Activated naive CD4-positive, alpha-beta T cell treated with anti-CD3 and anti-CD28 coated beads, Interleukin-2, amount 10 ng/mL, durations not matched to agents 7 days and 5 days (primary cell): ENCODE data around the gene COL4A1.
A peak's percentile ranks its signal among the peaks of the same experiment; 100 is the strongest.

Experiments used
- CTCF ChIA-PET: fragments of 350-600 bp; sonication (Branson Sonifier 250); formaldehyde crosslinking; loops from one replicate; lab custom pipeline; 2021; ENCODE audit warnings: antibody characterized with exemption; lab: Charles Lee
- DNase-seq: peaks from one replicate; pipeline ENCODE4 v3.0.0-alpha.2; 2020
- H3K27ac Mint-ChIP-seq: one replicate; pipeline ENCODE4 v1.8.0; 2021; ENCODE audit warnings: mild to moderate bottlenecking, moderate library complexity, mixed read lengths
- H3K27me3 Mint-ChIP-seq: one replicate; pipeline ENCODE4 v1.8.0; 2021; ENCODE audit warnings: mild to moderate bottlenecking, mixed read lengths
- H3K36me3 Mint-ChIP-seq: one replicate; pipeline ENCODE4 v1.8.0; 2021; ENCODE audit warnings: mixed read lengths
- H3K4me1 Mint-ChIP-seq: one replicate; pipeline ENCODE4 v1.8.0; 2021; ENCODE audit warnings: mixed read lengths
- H3K4me3 Mint-ChIP-seq: one replicate; pipeline ENCODE4 v1.8.0; 2021; ENCODE audit warnings: mild to moderate bottlenecking, moderate library complexity, mixed read lengths
- H3K9me3 Mint-ChIP-seq: one replicate; pipeline ENCODE4 v1.8.0; 2021; ENCODE audit warnings: mixed read lengths

COL4A1 gene

GRCh38 chr13:110280231-110280813, 26.6 kb downstream of the COL4A1 start:
- Mint-ChIP-seq H3K27ac (no peak overlapping the region), H3K4me3 (no peak overlapping the region), H3K4me1 (no peaks in the 10 kb centered on the region), H3K27me3 (peaks cover 8% of the 10 kb centered on the region), H3K36me3 (no peaks in the 10 kb centered on the region), H3K9me3 (no peaks in the 10 kb centered on the region)
- CTCF ChIA-PET: no interaction called here
- no peak for DNase-seq

- H3K27ac Mint-ChIP-seq: no peak overlapping the region
- H3K27me3 Mint-ChIP-seq: peaks cover 5% of the 10 kb centered on the region
- H3K9me3 Mint-ChIP-seq: no peaks in the 10 kb centered on the region
- no peak overlapping the region for H3K4me3 Mint-ChIP-seq
- no peaks in the 10 kb centered on the region for H3K4me1 Mint-ChIP-seq
- DNase-seq: no peak
- H3K36me3 Mint-ChIP-seq: no peaks in the 10 kb centered on the region
- CTCF ChIA-PET: interaction anchor here (0.7 kb wide), 1 partner anchor 12 kb away, joined by 3 read pairs; no protein-coding TSS in a partner anchor
Observed at GRCh38 chr13:110279684-110280083, 27.3 kb downstream of the COL4A1 start.

GRCh38 chr13:110278859-110279258, 28.1 kb downstream of the COL4A1 start:
- no peaks in the 10 kb centered on the region for H3K36me3 Mint-ChIP-seq
- DNase-seq: no peak
- no peak overlapping the region for H3K4me3 Mint-ChIP-seq
- CTCF ChIA-PET: interaction anchor here (0.7 kb wide), 1 partner anchor 11 kb away, joined by 3 read pairs; no protein-coding TSS in a partner anchor
- H3K27ac Mint-ChIP-seq: no peak overlapping the region
- peaks cover 4% of the 10 kb centered on the region for H3K27me3 Mint-ChIP-seq
- H3K4me1 Mint-ChIP-seq: no peaks in the 10 kb centered on the region
- no peaks in the 10 kb centered on the region for H3K9me3 Mint-ChIP-seq

GRCh38 chr13:110277357-110277975, 29.5 kb downstream of the COL4A1 start:
- peaks cover 7% of the 10 kb centered on the region for H3K27me3 Mint-ChIP-seq
- no peaks in the 10 kb centered on the region for H3K4me1 Mint-ChIP-seq
- H3K4me3 Mint-ChIP-seq: no peak overlapping the region
- no peak overlapping the region for H3K27ac Mint-ChIP-seq
- DNase-seq: no peak
- H3K36me3 Mint-ChIP-seq: no peaks in the 10 kb centered on the region
- H3K9me3 Mint-ChIP-seq: no peaks in the 10 kb centered on the region
- CTCF ChIA-PET: no interaction called here

- H3K36me3 Mint-ChIP-seq: no peaks in the 10 kb centered on the region
- CTCF ChIA-PET: no interaction called here
- no peaks in the 10 kb centered on the region for H3K9me3 Mint-ChIP-seq
- no peak overlapping the region for H3K27ac Mint-ChIP-seq
- no peaks in the 10 kb centered on the region for H3K4me1 Mint-ChIP-seq
- H3K27me3 Mint-ChIP-seq: peaks cover 5% of the 10 kb centered on the region
- no peak for DNase-seq
- H3K4me3 Mint-ChIP-seq: no peak overlapping the region
Observed at GRCh38 chr13:110276553-110276950, 30.4 kb downstream of the COL4A1 start.

GRCh38 chr13:110275931-110276552, 30.9 kb downstream of the COL4A1 start:
- CTCF ChIA-PET: no interaction called here
- H3K27ac Mint-ChIP-seq: no peak overlapping the region

GRCh38 chr13:110274687-110275086, 32.3 kb downstream of the COL4A1 start:
- CTCF ChIA-PET: no interaction called here
- H3K27me3 Mint-ChIP-seq: peaks cover 5% of the 10 kb centered on the region
- no peak for DNase-seq

More at GRCh38 chr13:110275931-110276552, 30.9 kb downstream of the COL4A1 start:
- Mint-ChIP-seq H3K4me1 (no peaks in the 10 kb centered on the region), H3K9me3 (no peaks in the 10 kb centered on the region), H3K27me3 (peaks cover 5% of the 10 kb centered on the region), H3K4me3 (no peak overlapping the region), H3K36me3 (no peaks in the 10 kb centered on the region)
- no peak for DNase-seq

GRCh38 chr13:110273254-110273653, 33.7 kb downstream of the COL4A1 start:
- H3K27me3 Mint-ChIP-seq: peaks cover 5% of the 10 kb centered on the region
- H3K9me3 Mint-ChIP-seq: no peaks in the 10 kb centered on the region

More at GRCh38 chr13:110274687-110275086, 32.3 kb downstream of the COL4A1 start:
- Mint-ChIP-seq H3K4me1 (no peaks in the 10 kb centered on the region), H3K4me3 (no peak overlapping the region), H3K36me3 (no peaks in the 10 kb centered on the region), H3K9me3 (no peaks in the 10 kb centered on the region), H3K27ac (no peak overlapping the region)

GRCh38 chr13:110272651-110273050, 34.3 kb downstream of the COL4A1 start:
- no peaks in the 10 kb centered on the region for H3K4me1 Mint-ChIP-seq
- H3K36me3 Mint-ChIP-seq: no peaks in the 10 kb centered on the region
- DNase-seq: no peak
- CTCF ChIA-PET: no interaction called here
- H3K4me3 Mint-ChIP-seq: no peak overlapping the region
- H3K27ac Mint-ChIP-seq: no peak overlapping the region
- H3K27me3 Mint-ChIP-seq: peaks cover 5% of the 10 kb centered on the region
- no peaks in the 10 kb centered on the region for H3K9me3 Mint-ChIP-seq

More at GRCh38 chr13:110273254-110273653, 33.7 kb downstream of the COL4A1 start:
- Mint-ChIP-seq H3K27ac (no peak overlapping the region), H3K36me3 (no peaks in the 10 kb centered on the region), H3K4me1 (no peaks in the 10 kb centered on the region), H3K4me3 (no peak overlapping the region)
- CTCF ChIA-PET: no interaction called here
- DNase-seq: no peak

- H3K27me3 Mint-ChIP-seq: peaks cover 8% of the 10 kb centered on the region
- CTCF ChIA-PET: no interaction called here
- H3K4me1 Mint-ChIP-seq: no peaks in the 10 kb centered on the region
- no peak overlapping the region for H3K27ac Mint-ChIP-seq
- no peaks in the 10 kb centered on the region for H3K36me3 Mint-ChIP-seq
- no peak overlapping the region for H3K4me3 Mint-ChIP-seq
- no peaks in the 10 kb centered on the region for H3K9me3 Mint-ChIP-seq
- no peak for DNase-seq
Observed at GRCh38 chr13:110272227-110272626, 34.7 kb downstream of the COL4A1 start.

- peak overlapping the region; percentile 8 for H3K27ac Mint-ChIP-seq
Observed at GRCh38 chr13:110271313-110271712, 35.6 kb downstream of the COL4A1 start.

GRCh38 chr13:110270507-110270906, 36.5 kb downstream of the COL4A1 start:
- H3K9me3 Mint-ChIP-seq: no peaks in the 10 kb centered on the region
- H3K27ac Mint-ChIP-seq: no peak overlapping the region
- no peak overlapping the region for H3K4me3 Mint-ChIP-seq
- CTCF ChIA-PET: no interaction called here
- no peaks in the 10 kb centered on the region for H3K36me3 Mint-ChIP-seq
- no peak for DNase-seq
- H3K4me1 Mint-ChIP-seq: no peaks in the 10 kb centered on the region
- H3K27me3 Mint-ChIP-seq: peaks cover 22% of the 10 kb centered on the region

More at GRCh38 chr13:110271313-110271712, 35.6 kb downstream of the COL4A1 start:
- no peaks in the 10 kb centered on the region for H3K9me3 Mint-ChIP-seq
- no peaks in the 10 kb centered on the region for H3K36me3 Mint-ChIP-seq
- H3K27me3 Mint-ChIP-seq: peaks cover 13% of the 10 kb centered on the region
- no peaks in the 10 kb centered on the region for H3K4me1 Mint-ChIP-seq
- no peak overlapping the region for H3K4me3 Mint-ChIP-seq
- DNase-seq: no peak
- CTCF ChIA-PET: no interaction called here

GRCh38 chr13:110269509-110270185, 37.3 kb downstream of the COL4A1 start:
- CTCF ChIA-PET: no interaction called here
- Mint-ChIP-seq H3K27ac (no peak overlapping the region), H3K4me1 (no peaks in the 10 kb centered on the region), H3K36me3 (no peaks in the 10 kb centered on the region), H3K4me3 (no peak overlapping the region), H3K9me3 (no peaks in the 10 kb centered on the region), H3K27me3 (peaks cover 30% of the 10 kb centered on the region)
- no peak for DNase-seq

- H3K9me3 Mint-ChIP-seq: no peaks in the 10 kb centered on the region
- peaks cover 33% of the 10 kb centered on the region for H3K27me3 Mint-ChIP-seq
- CTCF ChIA-PET: no interaction called here
- no peak overlapping the region for H3K4me3 Mint-ChIP-seq
- H3K4me1 Mint-ChIP-seq: no peaks in the 10 kb centered on the region
- no peaks in the 10 kb centered on the region for H3K36me3 Mint-ChIP-seq
- H3K27ac Mint-ChIP-seq: no peak overlapping the region
- no peak for DNase-seq
Observed at GRCh38 chr13:110268576-110269185, 38.3 kb downstream of the COL4A1 start.
